SIG-M5 treated with dmso at 0.1 percent for 504 hours (cell line): ENCODE measurements around the gene TIMD4.
A peak's percentile ranks its signal among the peaks of the same experiment; 100 is the strongest.

ENCODE experiments used
- DNase-seq: peaks from one replicate; lab custom pipeline; 2025; ENCODE audit not compliant: unreplicated experiment; lab: John Stamatoyannopoulos, UW

TIMD4 gene

GRCh38 chr5:156922207-156922792 lies 40.7 kb downstream of the TIMD4 start:
- no peak for DNase-seq

GRCh38 chr5:156920861-156921431 lies 42.1 kb downstream of the TIMD4 start:
- DNase-seq, result no peak

GRCh38 chr5:156920042-156920860 lies 42.8 kb downstream of the TIMD4 start:
- no peak for DNase-seq

- no peak for DNase-seq
Measured at GRCh38 chr5:156918311-156918845, 44.6 kb downstream of the TIMD4 start.

- no peak for DNase-seq
Measured at GRCh38 chr5:156914371-156914737, 48.7 kb downstream of the TIMD4 start.

- peak; percentile 47 for DNase-seq
Measured at GRCh38 chr5:156913719-156914370, 49.2 kb downstream of the TIMD4 start.

- DNase-seq, result no peak
Measured at GRCh38 chr5:156913355-156913718, 49.7 kb downstream of the TIMD4 start.

GRCh38 chr5:156912869-156913268 lies 50.2 kb downstream of the TIMD4 start:
- no peak for DNase-seq

- no peak for DNase-seq
Measured at GRCh38 chr5:156909180-156909579, 53.8 kb downstream of the TIMD4 start.

- no peak for DNase-seq
Measured at GRCh38 chr5:156907667-156908066, 55.4 kb downstream of the TIMD4 start.

- DNase-seq, result no peak
Measured at GRCh38 chr5:156906807-156907206, 56.2 kb downstream of the TIMD4 start.

GRCh38 chr5:156896546-156896945 lies 66.5 kb downstream of the TIMD4 start:
- DNase-seq, result no peak

GRCh38 chr5:156893517-156893916 lies 69.5 kb downstream of the TIMD4 start:
- DNase-seq, result no peak

GRCh38 chr5:156892864-156893263 lies 70.2 kb downstream of the TIMD4 start:
- DNase-seq, result no peak

GRCh38 chr5:156892223-156892622 lies 70.8 kb downstream of the TIMD4 start:
- DNase-seq, result no peak

- DNase-seq, result no peak
Measured at GRCh38 chr5:156888520-156888919, 74.5 kb downstream of the TIMD4 start.

GRCh38 chr5:156883316-156883875 lies 79.6 kb downstream of the TIMD4 start:
- DNase-seq, result no peak

GRCh38 chr5:156879665-156880285 lies 83.3 kb downstream of the TIMD4 start:
- no peak for DNase-seq

- DNase-seq, result no peak
Measured at GRCh38 chr5:156871212-156871611, 91.8 kb downstream of the TIMD4 start.

- DNase-seq, result no peak
Measured at GRCh38 chr5:156870498-156870839, 92.6 kb downstream of the TIMD4 start.
